Coronary artery (tissue), 2 donors: ENCODE results near the gene AZGP1.

Source experiments
- DNase-seq: peaks from one replicate; pipeline ENCODE4 v3.0.0-alpha.2; 2017; ENCODE audit warnings: low spot score
- H3K27ac ChIP-seq, 2 donors: fragments of 200-600 bp; sonication (generic); one replicate each; pipeline ENCODE4 v1.5.1; 2016 to 2019
- H3K4me3 ChIP-seq: fragments of 200-600 bp; sonication (generic); 2 replicates; pipeline ENCODE4 v1.5.1; 2016; ENCODE audit warnings: mild to moderate bottlenecking, moderate library complexity
- CTCF ChIP-seq: fragments of 200-600 bp; sonication (generic); IDR thresholded peaks from one replicate; pipeline ENCODE4 v1.5.1; 2019; ENCODE audit warnings: antibody characterized with exemption

AZGP1 gene

GRCh38 chr7:99975782-99976521 is at the start of gene AZGP1:
Gene AZGP1, minus strand, starts transcription at chr7:99976031. Its CDS starts 11 bp downstream, at chr7:99976020.
- no peak for TF ChIP-seq CTCF
- DNase-seq = no peak
- H3K27ac ChIP-seq = no peak within 1 kb of the TSS
- H3K4me3 ChIP-seq = no peak within 1 kb of the TSS

GRCh38 chr7:100024020-100024619 is 48.3 kb upstream of the AZGP1 start:
- Histone ChIP-seq H3K27ac (no peak overlapping the region), H3K4me3 (no peak overlapping the region)
- TF ChIP-seq CTCF = no peak
- DNase-seq = no peak

- no peak for DNase-seq
- H3K27ac ChIP-seq = no peak overlapping the region
- no peak for TF ChIP-seq CTCF
- no peak overlapping the region for H3K4me3 ChIP-seq
Measured at GRCh38 chr7:100023526-100023925, 47.7 kb upstream of the AZGP1 start.

GRCh38 chr7:100022621-100023020 is 46.8 kb upstream of the AZGP1 start:
- TF ChIP-seq CTCF = no peak
- DNase-seq = no peak
- no peak overlapping the region for H3K27ac ChIP-seq
- no peak overlapping the region for H3K4me3 ChIP-seq

GRCh38 chr7:100021297-100021696 is 45.5 kb upstream of the AZGP1 start:
- TF ChIP-seq CTCF = no peak
- H3K4me3 ChIP-seq = no peak overlapping the region
- DNase-seq = no peak
- H3K27ac ChIP-seq = no peak overlapping the region

- no peak for DNase-seq
- no peak for TF ChIP-seq CTCF
- no peak overlapping the region for H3K4me3 ChIP-seq
- H3K27ac ChIP-seq = no peak overlapping the region
Measured at GRCh38 chr7:100019908-100020307, 44.1 kb upstream of the AZGP1 start.

GRCh38 chr7:100017875-100018274 is 42.0 kb upstream of the AZGP1 start:
- Histone ChIP-seq H3K4me3 (no peak overlapping the region), H3K27ac (no peak overlapping the region)
- no peak for DNase-seq
- TF ChIP-seq CTCF = no peak
